ENCODE measurements around the gene ERI2.
"Not testable (repeated sequence)": the region's sequence is repeated elsewhere in the genome, so short reads cannot be mapped to it uniquely, and the experiment has no call there.

ERI2 gene

DNA sequence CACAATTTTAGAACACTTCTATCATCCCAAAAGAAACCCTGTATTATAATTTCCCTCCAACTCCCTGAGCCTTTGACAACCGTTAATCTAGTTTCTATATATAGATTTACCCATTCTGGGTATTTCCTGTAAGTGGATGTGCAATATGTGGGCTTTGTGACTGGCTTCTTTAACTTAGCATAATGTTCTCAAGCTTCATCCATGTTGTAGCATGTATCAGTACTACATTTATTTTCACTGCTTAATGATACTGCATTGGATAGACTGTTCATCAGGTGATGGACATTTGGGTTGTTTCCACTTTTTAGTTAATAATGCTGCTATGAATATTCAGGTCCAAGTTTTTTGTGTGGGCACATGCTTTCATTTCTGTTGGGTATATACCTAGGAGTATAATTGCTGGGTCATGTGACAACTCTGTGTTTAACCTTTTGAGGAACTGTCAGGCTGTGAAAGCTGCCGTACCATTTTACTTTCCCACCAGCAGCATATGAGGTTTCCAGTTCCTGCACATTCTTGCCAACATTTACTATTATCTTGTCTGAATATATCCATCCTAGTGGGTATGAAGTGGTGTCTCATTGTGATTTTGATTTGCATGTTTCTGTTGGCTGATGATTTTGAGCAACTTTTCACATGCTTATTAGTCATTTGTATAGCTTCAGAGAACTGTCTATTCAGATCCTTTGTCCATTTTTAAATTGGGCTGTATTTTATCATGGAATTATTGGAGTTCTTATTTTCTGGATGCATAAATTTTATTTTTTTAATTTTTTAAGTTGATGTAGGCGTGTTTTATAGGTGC, 16.5 kb upstream of the ERI2 start:
- intact Hi-C loops (cut with DNase I): no loop called here
- no peak for DNase-seq

- intact Hi-C loops (cut with DNase I): no loop called here
- DNase-seq: no peak
These were observed 15.4 kb upstream of the ERI2 start for GRCh38 chr16:20821682-20822081.

- intact Hi-C loops (cut with DNase I): no loop called here
- DNase-seq: no peak
These were observed 12.8 kb upstream of the ERI2 start for GRCh38 chr16:20818929-20819585.

DNA sequence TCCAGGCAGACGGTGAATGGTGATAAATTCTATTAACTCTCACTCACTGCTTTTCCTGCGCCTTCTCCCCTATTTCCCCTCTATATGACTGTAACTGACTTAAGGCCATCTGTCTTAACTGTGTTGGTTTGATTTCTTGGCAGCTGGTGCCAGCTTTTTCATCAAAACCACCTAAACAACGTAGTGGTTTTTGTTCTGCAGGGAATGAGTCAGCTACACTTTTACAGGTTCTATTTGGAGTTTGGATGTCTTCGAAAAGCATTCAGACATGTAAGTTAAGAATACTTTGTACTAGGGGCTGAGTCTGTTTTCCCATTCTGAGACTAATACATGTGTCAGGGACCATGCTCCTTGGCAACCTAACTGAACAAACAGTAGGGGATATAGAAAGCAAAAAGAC, 8.5 kb upstream of the ERI2 start:
- DNase-seq: no peak
- intact Hi-C loops (cut with DNase I): no loop called here

- intact Hi-C loops (cut with DNase I): no loop called here
- DNase-seq: no peak
These were observed 6.2 kb upstream of the ERI2 start for GRCh38 chr16:20812510-20812909.

- no peak for DNase-seq
- intact Hi-C loops (cut with DNase I): no loop called here
These were observed 5.7 kb upstream of the ERI2 start for GRCh38 chr16:20811889-20812439.

DNA sequence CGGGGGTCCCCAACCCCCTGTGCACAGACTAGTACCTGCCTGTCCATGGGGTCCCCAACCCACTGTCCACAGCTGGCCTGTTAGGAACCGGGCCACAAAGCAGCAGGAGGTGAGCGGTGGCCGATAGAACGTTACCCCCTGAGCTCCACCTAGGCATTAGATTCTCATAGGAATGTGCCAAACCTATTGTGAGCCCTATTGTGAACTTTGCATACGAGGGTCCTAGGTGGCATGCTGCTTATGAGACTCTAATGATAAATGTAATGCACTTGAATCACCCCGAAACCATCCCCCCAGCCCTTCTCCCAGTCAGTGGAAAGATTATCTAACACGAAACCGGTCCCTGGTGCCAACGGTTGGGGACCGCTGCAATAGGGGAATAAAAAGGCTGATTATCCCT, 1.6 kb upstream of the ERI2 start:
- DNase-seq: no peak
- intact Hi-C loops (cut with DNase I): no loop called here

DNA sequence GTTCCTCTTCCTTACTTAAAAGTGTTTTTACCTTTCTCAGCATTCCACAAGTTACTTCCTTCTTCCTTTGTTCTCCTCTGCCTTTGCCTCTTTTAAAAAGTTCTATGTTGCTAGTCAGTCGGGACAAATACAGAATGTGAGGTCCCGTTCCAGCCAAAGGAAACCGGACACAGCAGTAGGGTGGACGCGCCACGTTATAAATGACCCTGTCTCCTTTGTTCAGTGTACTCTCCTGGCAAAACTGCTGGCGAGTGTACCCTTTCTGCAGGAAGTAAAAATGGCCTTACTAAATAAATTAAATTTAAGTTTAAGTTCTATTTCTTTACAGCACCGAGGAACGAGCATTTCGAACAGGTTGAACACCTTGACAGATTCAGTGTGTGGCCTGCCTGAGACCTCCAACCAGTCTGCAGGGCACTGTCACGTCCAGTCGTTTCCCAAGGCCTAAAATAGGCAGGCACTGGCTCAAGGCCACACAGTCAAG, 546 bp downstream of the ERI2 start:
- DNase-seq: peak in 3 of 42 donors; percentile 1 to 8 (median 8)
- intact Hi-C loops (cut with DNase I): not testable (repeated sequence)

DNA sequence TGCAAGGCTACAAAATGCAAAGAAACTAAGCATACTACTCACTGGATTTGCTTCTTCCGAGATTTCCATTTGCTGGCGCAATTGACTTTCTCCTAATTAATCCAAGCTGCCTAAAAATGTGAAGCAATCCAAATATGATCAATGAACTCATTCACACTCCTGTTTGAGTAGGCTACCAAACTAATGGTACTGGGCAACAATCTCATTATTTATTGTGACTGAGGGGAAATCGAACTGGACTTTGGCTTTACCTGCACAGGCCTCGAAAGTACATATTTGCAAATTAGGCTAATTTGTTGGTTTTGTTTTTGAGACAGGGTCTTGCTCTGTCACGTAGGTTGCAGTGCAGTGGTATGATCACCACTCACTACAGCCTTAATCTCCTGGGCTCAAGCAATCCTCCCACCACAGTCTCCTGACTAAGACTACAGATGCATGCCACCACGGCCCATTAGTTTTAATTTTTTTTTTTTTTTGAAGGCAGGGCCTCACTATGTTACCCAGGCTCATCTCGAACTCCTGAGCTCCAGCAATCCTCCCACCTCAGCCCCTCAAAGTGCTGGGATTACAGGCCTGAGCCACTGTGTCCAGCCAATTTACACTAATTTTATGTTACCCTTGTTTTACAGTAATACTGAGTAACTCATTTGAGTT, 2.6 kb downstream of the ERI2 start:
- no peak for DNase-seq
- intact Hi-C loops (cut with DNase I): no loop called here

- intact Hi-C loops (cut with DNase I): no loop called here
- DNase-seq: no peak
These were observed 3.1 kb downstream of the ERI2 start for GRCh38 chr16:20803192-20803560.

DNA sequence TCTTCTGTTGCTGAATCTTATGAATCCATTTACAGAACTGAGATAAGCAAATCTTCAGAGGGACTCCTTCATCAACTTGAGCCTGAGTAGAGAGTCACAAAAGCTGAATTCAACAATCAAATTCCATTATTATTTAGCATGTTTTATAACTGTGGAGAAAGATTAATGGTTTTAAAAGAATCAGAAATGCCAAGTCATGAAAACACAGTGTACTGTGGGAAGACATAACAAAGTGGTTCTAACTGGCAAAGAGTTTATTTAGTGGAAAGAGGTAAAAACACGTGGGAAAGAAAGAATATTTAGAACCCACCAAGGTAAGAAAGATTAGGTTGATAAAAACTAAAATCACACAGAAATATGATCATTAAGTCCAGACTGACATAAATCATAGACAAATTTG, 5.0 kb downstream of the ERI2 start:
- intact Hi-C loops (cut with DNase I): no loop called here
- no peak for DNase-seq

GRCh38 chr16:20799599-20799998, 6.7 kb downstream of the ERI2 start:
- intact Hi-C loops (cut with DNase I): no loop called here
- no peak for DNase-seq

GRCh38 chr16:20798364-20798763, 7.9 kb downstream of the ERI2 start:
- intact Hi-C loops (cut with DNase I): no loop called here
- DNase-seq: no peak

- DNase-seq: no peak
- intact Hi-C loops (cut with DNase I): no loop called here
These were observed 14.2 kb downstream of the ERI2 start for GRCh38 chr16:20791923-20792612.

- no peak for DNase-seq
- intact Hi-C loops (cut with DNase I): no loop called here
These were observed 17.1 kb downstream of the ERI2 start for GRCh38 chr16:20789130-20789529.

GRCh38 chr16:20784204-20784603, 22.1 kb downstream of the ERI2 start:
- no peak for DNase-seq
- intact Hi-C loops (cut with DNase I): no loop called here

- intact Hi-C loops (cut with DNase I): no loop called here
These were observed 23.8 kb downstream of the ERI2 start for GRCh38 chr16:20782470-20782869.

GRCh38 chr16:20781697-20782096, 24.6 kb downstream of the ERI2 start:
- DNase-seq: no peak

More at GRCh38 chr16:20782470-20782869, 23.8 kb downstream of the ERI2 start:
- DNase-seq: no peak

DNA sequence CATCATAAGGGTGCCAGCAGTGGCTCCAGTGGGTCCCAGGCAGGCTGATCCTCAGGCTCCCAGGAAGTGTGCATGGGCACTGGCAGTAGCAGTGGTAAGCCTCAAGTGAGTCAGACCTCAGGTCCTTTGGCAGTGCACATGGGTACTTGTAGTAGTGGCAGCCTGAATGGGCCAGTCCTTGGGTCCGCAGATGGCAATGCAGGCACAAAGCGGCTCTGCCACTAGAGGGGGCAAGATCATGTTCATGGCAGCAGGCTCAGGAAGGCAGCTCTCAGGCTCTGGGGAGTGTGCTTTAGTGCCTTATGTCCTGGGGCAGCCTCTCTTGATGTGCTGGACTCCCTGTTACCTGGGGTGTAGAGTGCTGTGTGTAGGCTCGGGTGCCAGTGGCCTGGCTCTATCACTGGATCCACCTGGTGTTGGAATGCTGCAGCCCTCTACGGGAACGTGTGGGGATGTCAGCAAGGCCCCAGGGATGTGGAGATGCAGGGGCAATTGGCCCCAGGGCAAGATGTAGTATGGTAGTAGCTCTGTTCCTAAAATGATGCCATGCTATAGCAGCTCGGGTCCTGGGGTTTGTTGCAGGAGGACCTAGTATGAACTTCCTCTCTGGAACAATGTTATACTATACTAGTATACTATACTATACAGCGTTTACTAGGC, 31.4 kb downstream of the ERI2 start:
- peak in 25 of 42 donors; percentile 5 to 57 (median 18) for DNase-seq
- intact Hi-C loops (cut with DNase I): no loop called here

More at GRCh38 chr16:20781697-20782096, 24.6 kb downstream of the ERI2 start:
- intact Hi-C loops (cut with DNase I): no loop called here

All from head of caudate nucleus (tissue), 42 donors.